HG03159 (cell line): ENCODE measurements around the gene VWA2.

ENCODE experiments used
- ATAC-seq: cut with Tn5 transposase; IDR thresholded peaks from one replicate; pipeline ENCODE4 v1.9.1; 2021; ENCODE audit warnings: mild to moderate bottlenecking, moderate library complexity; ENCODE audit not compliant: unreplicated experiment

Gene VWA2

GRCh38 chr10:114274616-114275453, 35.8 kb downstream of the VWA2 start:
- ATAC-seq = no peak

- ATAC-seq = no peak
Observed at GRCh38 chr10:114276066-114276465, 37.0 kb downstream of the VWA2 start.

GRCh38 chr10:114276671-114277070, 37.6 kb downstream of the VWA2 start:
- no peak for ATAC-seq

GRCh38 chr10:114278140-114278883, 39.3 kb downstream of the VWA2 start:
- ATAC-seq = no peak

GRCh38 chr10:114278884-114279191, 39.8 kb downstream of the VWA2 start:
- ATAC-seq = no peak

- ATAC-seq = no peak
Observed at GRCh38 chr10:114279289-114279688, 40.2 kb downstream of the VWA2 start.

- no peak for ATAC-seq
Observed at GRCh38 chr10:114279901-114280644, 41.0 kb downstream of the VWA2 start.

- no peak for ATAC-seq
Observed at GRCh38 chr10:114281006-114281405, 42.0 kb downstream of the VWA2 start.

- ATAC-seq = no peak
Observed at GRCh38 chr10:114281461-114281860, 42.4 kb downstream of the VWA2 start.

GRCh38 chr10:114282526-114282925, 43.5 kb downstream of the VWA2 start:
- ATAC-seq = no peak

- no peak for ATAC-seq
Observed at GRCh38 chr10:114283091-114283490, 44.0 kb downstream of the VWA2 start.

GRCh38 chr10:114283535-114284234, 44.6 kb downstream of the VWA2 start:
- no peak for ATAC-seq

- ATAC-seq = no peak
Observed at GRCh38 chr10:114284346-114285071, 45.5 kb downstream of the VWA2 start.

GRCh38 chr10:114285961-114286441, 46.9 kb downstream of the VWA2 start:
- ATAC-seq = no peak

- ATAC-seq = no peak
Observed at GRCh38 chr10:114286921-114287320, 47.9 kb downstream of the VWA2 start.

GRCh38 chr10:114288424-114289095, 49.5 kb downstream of the VWA2 start:
- ATAC-seq = no peak

- no peak for ATAC-seq
Observed at GRCh38 chr10:114289096-114289436, 50.0 kb downstream of the VWA2 start.

GRCh38 chr10:114290038-114290437, 51.0 kb downstream of the VWA2 start:
- ATAC-seq = no peak

GRCh38 chr10:114291076-114291475, 52.0 kb downstream of the VWA2 start:
- ATAC-seq = no peak

GRCh38 chr10:114291516-114291915, 52.5 kb downstream of the VWA2 start:
- ATAC-seq = no peak
